Stimulated activated CD4-positive, alpha-beta T cell treated with anti-CD3 and anti-CD28 coated beads, Interleukin-15, amount 100 ng/mL, for 1 hour (primary cell): Measurements from ENCODE around the gene EPHA2.

Experiments used
- DNase-seq, 2 donors: peaks; one replicate each; pipeline ENCODE4 v3.0.0-alpha.2; 2020; ENCODE audit warnings: low read depth in 1 of 2, low spot score in 1 of 2

The EPHA2 gene

GRCh38 chr1:16138772-16139221 lies 17.1 kb downstream of the EPHA2 start:
- DNase-seq, result no peak

GRCh38 chr1:16137890-16138467 lies 17.9 kb downstream of the EPHA2 start:
- no peak for DNase-seq

GRCh38 chr1:16135501-16135900 lies 20.4 kb downstream of the EPHA2 start:
- no peak for DNase-seq

- no peak for DNase-seq
These were observed 21.0 kb downstream of the EPHA2 start for GRCh38 chr1:16134906-16135305.

- no peak for DNase-seq
These were observed 21.6 kb downstream of the EPHA2 start for GRCh38 chr1:16134066-16134801.

GRCh38 chr1:16133007-16133961 lies 22.6 kb downstream of the EPHA2 start:
- DNase-seq, result no peak

GRCh38 chr1:16132325-16132785 lies 23.5 kb downstream of the EPHA2 start:
- no peak for DNase-seq

GRCh38 chr1:16131636-16132324 lies 24.1 kb downstream of the EPHA2 start:
- DNase-seq, result no peak

- no peak for DNase-seq
These were observed 25.0 kb downstream of the EPHA2 start for GRCh38 chr1:16130827-16131226.

GRCh38 chr1:16129921-16130543 lies 25.8 kb downstream of the EPHA2 start:
- no peak for DNase-seq

GRCh38 chr1:16129316-16129715 lies 26.6 kb downstream of the EPHA2 start:
- DNase-seq, result no peak

- DNase-seq, result no peak
These were observed 27.5 kb downstream of the EPHA2 start for GRCh38 chr1:16128338-16128741.

- DNase-seq, result no peak
These were observed 28.1 kb downstream of the EPHA2 start for GRCh38 chr1:16127676-16128337.

GRCh38 chr1:16126743-16127515 lies 28.9 kb downstream of the EPHA2 start:
- no peak for DNase-seq

- no peak for DNase-seq
These were observed 29.7 kb downstream of the EPHA2 start for GRCh38 chr1:16126160-16126559.

- DNase-seq, result no peak
These were observed 30.4 kb downstream of the EPHA2 start for GRCh38 chr1:16125483-16125882.

- DNase-seq, result no peak
These were observed 30.8 kb downstream of the EPHA2 start for GRCh38 chr1:16125088-16125470.

- DNase-seq, result no peak
These were observed 31.3 kb downstream of the EPHA2 start for GRCh38 chr1:16124377-16125087.

GRCh38 chr1:16122916-16123315 lies 33.0 kb downstream of the EPHA2 start:
- DNase-seq, result peak in 1 of 2 donors; percentile 10
